GM23248 (cell line): ENCODE results near the gene NAA50.

Source experiments
- EZH2 ChIP-seq: fragments of 200-600 bp; sonication (generic); IDR thresholded peaks from 2 replicates; pipeline ENCODE4 v1.6.1; 2018; ENCODE audit warnings: antibody characterized with exemption, mild to moderate bottlenecking; ENCODE audit not compliant: insufficient read depth, poor library complexity, severe bottlenecking
- EZH2phosphoT487 ChIP-seq: fragments of 200-600 bp; sonication (generic); IDR thresholded peaks from 2 replicates; pipeline ENCODE4 v1.6.1; 2018; ENCODE audit warnings: antibody characterized with exemption, moderate library complexity, mild to moderate bottlenecking, low read depth; ENCODE audit not compliant: insufficient read depth

DNA sequence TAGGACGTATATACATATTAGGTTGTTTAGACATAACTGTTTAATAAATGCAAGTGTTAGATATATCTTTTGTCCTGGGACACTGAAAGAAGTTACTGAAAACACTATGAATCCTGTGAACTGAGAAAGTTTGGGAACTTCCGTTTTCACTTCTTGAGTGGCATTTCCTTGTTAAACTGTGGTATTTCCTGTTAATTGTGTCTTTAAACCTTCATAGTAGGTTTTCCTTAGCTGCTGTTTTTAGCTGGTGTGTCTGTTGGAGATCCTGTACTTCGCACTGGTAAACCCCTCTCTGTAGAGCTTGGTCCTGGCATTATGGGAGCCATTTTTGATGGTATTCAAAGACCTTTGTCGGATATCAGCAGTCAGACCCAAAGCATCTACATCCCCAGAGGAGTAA is 37.9 kb upstream of the NAA50 start:
- TF ChIP-seq EZH2 = no peak
- TF ChIP-seq EZH2phosphoT487 = no peak
